Activated T-helper 1 cell treated with anti-CD3 and anti-CD28 coated beads, Interleukin-2, amount 50 U/mL, for 16 hours (primary cell): ENCODE data around the gene MICA.
A peak's percentile ranks its signal among the peaks of the same experiment; 100 is the strongest.
"Not testable (repeated sequence)": the region's sequence is repeated elsewhere in the genome, so short reads cannot be mapped to it uniquely, and the experiment has no call there.

Source experiments
- DNase-seq, 2 donors: peaks; one replicate each; pipeline ENCODE4 v3.0.0-alpha.2; 2020; ENCODE audit warnings: low read depth in 1 of 2, low spot score in 1 of 2

Gene MICA

GRCh38 chr6:31403283-31404060, at the start of gene MICA:
Gene MICA (plus strand): TSS chr6:31403595. CDS start chr6:31403633, 38 bp downstream.
- peak; percentile 37 to 62 for DNase-seq

GRCh38 chr6:31354158-31354863, 49.1 kb upstream of the MICA start:
- no peak for DNase-seq

GRCh38 chr6:31354864-31355582, 48.4 kb upstream of the MICA start:
- DNase-seq, result no peak

GRCh38 chr6:31355583-31355948, 47.8 kb upstream of the MICA start:
- DNase-seq, result no peak

GRCh38 chr6:31356216-31356945, 47.0 kb upstream of the MICA start:
- peak in 1 of 2 donors; percentile 33 for DNase-seq

- DNase-seq, result peak; percentile 38 to 66
These were observed 46.4 kb upstream of the MICA start, which contains the start of gene HLA-B for GRCh38 chr6:31356946-31357466. Gene HLA-B (minus strand): TSS chr6:31357179. CDS start chr6:31357158, 21 bp downstream.

GRCh38 chr6:31357886-31358285, 45.5 kb upstream of the MICA start:
- no peak for DNase-seq

GRCh38 chr6:31358302-31358701, 45.1 kb upstream of the MICA start:
- no peak for DNase-seq

GRCh38 chr6:31359581-31359980, 43.8 kb upstream of the MICA start:
- DNase-seq, result no peak

GRCh38 chr6:31362751-31363150, 40.6 kb upstream of the MICA start:
- no peak for DNase-seq

GRCh38 chr6:31363811-31364210, 39.6 kb upstream of the MICA start:
- no peak for DNase-seq

- no peak for DNase-seq
These were observed 37.5 kb upstream of the MICA start for GRCh38 chr6:31365864-31366263.

- DNase-seq, result peak; percentile 78 to 86
These were observed 36.5 kb upstream of the MICA start for GRCh38 chr6:31366693-31367470.

- DNase-seq, result no peak
These were observed 34.9 kb upstream of the MICA start for GRCh38 chr6:31368461-31368860.

GRCh38 chr6:31374118-31374517, 29.3 kb upstream of the MICA start:
- DNase-seq, result not testable (repeated sequence)

- no peak for DNase-seq
These were observed 27.7 kb upstream of the MICA start for GRCh38 chr6:31375699-31376098.

GRCh38 chr6:31377029-31377428, 26.4 kb upstream of the MICA start:
- no peak for DNase-seq

GRCh38 chr6:31378062-31378720, 25.2 kb upstream of the MICA start:
- DNase-seq, result no peak

- DNase-seq, result no peak
These were observed 24.7 kb upstream of the MICA start for GRCh38 chr6:31378721-31379103.

GRCh38 chr6:31379850-31380249, 23.5 kb upstream of the MICA start:
- no peak for DNase-seq
